HEK293T (cell line): ENCODE results near the gene PIK3CD.

Experiments
- ARNT ChIP-seq: fragments of 450-650 bp; IDR thresholded peaks from 2 replicates; pipeline ENCODE4 v1.6.1; 2017; ENCODE audit warnings: mild to moderate bottlenecking
- BHLHE40 ChIP-seq: fragments of 450-650 bp; IDR thresholded peaks from 2 replicates; pipeline ENCODE4 v1.6.1; 2016; ENCODE audit warnings: mild to moderate bottlenecking, moderate library complexity, borderline replicate concordance
- ELF4 ChIP-seq: fragments of 450-650 bp; IDR thresholded peaks from 2 replicates; pipeline ENCODE4 v1.6.1; 2017; ENCODE audit warnings: antibody characterized with exemption
- FOXM1 ChIP-seq: fragments of 450-650 bp; IDR thresholded peaks from 2 replicates; pipeline ENCODE4 v1.6.1; 2017; ENCODE audit warnings: mild to moderate bottlenecking, borderline replicate concordance
- HDGF ChIP-seq: fragments of 450-650 bp; IDR thresholded peaks from 2 replicates; pipeline ENCODE4 v1.6.1; 2017; ENCODE audit warnings: antibody characterized with exemption, borderline replicate concordance
- L3MBTL2 ChIP-seq: fragments of 450-650 bp; conservative IDR thresholded peaks from 2 replicates; pipeline ENCODE4 v1.6.1; 2016; ENCODE audit warnings: mild to moderate bottlenecking
- LEF1 ChIP-seq: fragments of 450-650 bp; IDR thresholded peaks from 2 replicates; pipeline ENCODE4 v1.6.1; 2017; ENCODE audit warnings: mild to moderate bottlenecking, borderline replicate concordance
- SP1 ChIP-seq: fragments of 450-650 bp; IDR thresholded peaks from 2 replicates; pipeline ENCODE4 v1.6.1; 2017
- TARDBP ChIP-seq: fragments of 450-650 bp; IDR thresholded peaks from 2 replicates; pipeline ENCODE4 v1.6.1; 2016
- TF ChIP-seq, protein P1 (sequence below): fragments of 450-650 bp; IDR thresholded peaks from 2 replicates; pipeline ENCODE4 v1.6.1; 2016

GRCh38 chr1:9723926-9724325 lies 72.4 kb downstream of the PIK3CD start:
- TF ChIP-seq FOXM1 (no peak), TARDBP (no peak), ARNT (no peak), SP1 (no peak), L3MBTL2 (no peak), ELF4 (no peak), HDGF (no peak), LEF1 (no peak), BHLHE40 (no peak)
- TF ChIP-seq, protein P1, sequence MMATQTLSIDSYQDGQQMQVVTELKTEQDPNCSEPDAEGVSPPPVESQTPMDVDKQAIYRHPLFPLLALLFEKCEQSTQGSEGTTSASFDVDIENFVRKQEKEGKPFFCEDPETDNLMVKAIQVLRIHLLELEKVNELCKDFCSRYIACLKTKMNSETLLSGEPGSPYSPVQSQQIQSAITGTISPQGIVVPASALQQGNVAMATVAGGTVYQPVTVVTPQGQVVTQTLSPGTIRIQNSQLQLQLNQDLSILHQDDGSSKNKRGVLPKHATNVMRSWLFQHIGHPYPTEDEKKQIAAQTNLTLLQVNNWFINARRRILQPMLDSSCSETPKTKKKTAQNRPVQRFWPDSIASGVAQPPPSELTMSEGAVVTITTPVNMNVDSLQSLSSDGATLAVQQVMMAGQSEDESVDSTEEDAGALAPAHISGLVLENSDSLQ = no peak
